ENCODE measurements around the gene GHR.

Gene GHR

GRCh38 chr5:42531611-42532010 is 108.4 kb downstream of the GHR start:
- TF ChIP-seq CTCF (IDR thresholded peaks at IDR 0.05; ENCODE audit: borderline replicate concordance, extremely low read depth, low read length, poor library complexity, severe bottlenecking) (no peak), EZH2 (IDR thresholded peaks at IDR 0.05; ENCODE audit: borderline replicate concordance, low read depth, low read length, severe bottlenecking) (no peak)
- H3K4me1 ChIP-seq (ENCODE audit: insufficient read depth, low read length) = no peaks in the 10 kb centered on the region
- H3K36me3 ChIP-seq (ENCODE audit: insufficient read depth, low read length) = no peaks in the 10 kb centered on the region
- H3K9me3 ChIP-seq (ENCODE audit: insufficient read depth, low read length, severe bottlenecking) = no peaks in the 10 kb centered on the region
- no peak overlapping the region for H3K4me2 ChIP-seq (ENCODE audit: insufficient read depth, low read length)
- H3K27me3 ChIP-seq (ENCODE audit: insufficient read depth, low read length, poor library complexity) = no peaks in the 10 kb centered on the region
- H3K9ac ChIP-seq (ENCODE audit: low read depth, low read length) = no peak overlapping the region
- H3K4me3 ChIP-seq (ENCODE audit: low read depth in 1 of 2, low read length in 2 of 2) = no peak overlapping the region
- no peak overlapping the region for H3K27ac ChIP-seq (ENCODE audit: low read length)
- H3K79me2 ChIP-seq (ENCODE audit: insufficient read depth, low read length) = no peaks in the 10 kb centered on the region
- ATAC-seq (ENCODE audit: insufficient read depth, low read depth) = no peak
- no peak overlapping the region for H2AFZ ChIP-seq (ENCODE audit: low read depth, low read length)
- no peak for DNase-seq
- no peaks in the 10 kb centered on the region for H4K20me1 ChIP-seq (ENCODE audit: insufficient read depth, low read length)

GRCh38 chr5:42542106-42542505 is 118.9 kb downstream of the GHR start:
- Histone ChIP-seq H3K27ac (ENCODE audit: low read length) (no peak overlapping the region), H2AFZ (ENCODE audit: low read depth, low read length) (no peak overlapping the region), H3K79me2 (ENCODE audit: insufficient read depth, low read length) (no peaks in the 10 kb centered on the region), H3K4me2 (ENCODE audit: insufficient read depth, low read length) (no peak overlapping the region), H3K36me3 (ENCODE audit: insufficient read depth, low read length) (no peaks in the 10 kb centered on the region), H3K27me3 (ENCODE audit: insufficient read depth, low read length, poor library complexity) (no peaks in the 10 kb centered on the region), H3K4me1 (ENCODE audit: insufficient read depth, low read length) (no peaks in the 10 kb centered on the region), H3K9ac (ENCODE audit: low read depth, low read length) (no peak overlapping the region), H3K4me3 (ENCODE audit: low read depth in 1 of 2, low read length in 2 of 2) (no peak overlapping the region), H3K9me3 (ENCODE audit: insufficient read depth, low read length, severe bottlenecking) (no peaks in the 10 kb centered on the region), H4K20me1 (ENCODE audit: insufficient read depth, low read length) (no peaks in the 10 kb centered on the region)
- DNase-seq (no peak), ATAC-seq (ENCODE audit: insufficient read depth, low read depth) (no peak)
- TF ChIP-seq EZH2 (IDR thresholded peaks at IDR 0.05; ENCODE audit: borderline replicate concordance, low read depth, low read length, severe bottlenecking) (no peak), CTCF (IDR thresholded peaks at IDR 0.05; ENCODE audit: borderline replicate concordance, extremely low read depth, low read length, poor library complexity, severe bottlenecking) (no peak)

- Histone ChIP-seq H3K4me2 (ENCODE audit: insufficient read depth, low read length) (no peak overlapping the region), H3K9ac (ENCODE audit: low read depth, low read length) (no peak overlapping the region), H3K9me3 (ENCODE audit: insufficient read depth, low read length, severe bottlenecking) (no peaks in the 10 kb centered on the region), H3K27me3 (ENCODE audit: insufficient read depth, low read length, poor library complexity) (no peaks in the 10 kb centered on the region), H3K4me3 (ENCODE audit: low read depth in 1 of 2, low read length in 2 of 2) (no peak overlapping the region), H3K4me1 (ENCODE audit: insufficient read depth, low read length) (no peaks in the 10 kb centered on the region), H4K20me1 (ENCODE audit: insufficient read depth, low read length) (no peaks in the 10 kb centered on the region), H3K27ac (ENCODE audit: low read length) (no peak overlapping the region), H3K79me2 (ENCODE audit: insufficient read depth, low read length) (no peaks in the 10 kb centered on the region), H3K36me3 (ENCODE audit: insufficient read depth, low read length) (no peaks in the 10 kb centered on the region), H2AFZ (ENCODE audit: low read depth, low read length) (no peak overlapping the region)
- TF ChIP-seq EZH2 (IDR thresholded peaks at IDR 0.05; ENCODE audit: borderline replicate concordance, low read depth, low read length, severe bottlenecking) (no peak), CTCF (IDR thresholded peaks at IDR 0.05; ENCODE audit: borderline replicate concordance, extremely low read depth, low read length, poor library complexity, severe bottlenecking) (no peak)
- no peak for DNase-seq
- ATAC-seq (ENCODE audit: insufficient read depth, low read depth) = no peak
Measured at GRCh38 chr5:42543774-42544173, 120.5 kb downstream of the GHR start.

GRCh38 chr5:42545038-42545437 is 121.8 kb downstream of the GHR start:
- no peaks in the 10 kb centered on the region for H3K79me2 ChIP-seq (ENCODE audit: insufficient read depth, low read length)
- H2AFZ ChIP-seq (ENCODE audit: low read depth, low read length) = no peak overlapping the region
- no peak for ATAC-seq (ENCODE audit: insufficient read depth, low read depth)
- no peaks in the 10 kb centered on the region for H3K36me3 ChIP-seq (ENCODE audit: insufficient read depth, low read length)
- TF ChIP-seq CTCF (IDR thresholded peaks at IDR 0.05; ENCODE audit: borderline replicate concordance, extremely low read depth, low read length, poor library complexity, severe bottlenecking) (no peak), EZH2 (IDR thresholded peaks at IDR 0.05; ENCODE audit: borderline replicate concordance, low read depth, low read length, severe bottlenecking) (no peak)
- H3K4me2 ChIP-seq (ENCODE audit: insufficient read depth, low read length) = no peak overlapping the region
- no peak overlapping the region for H3K4me3 ChIP-seq (ENCODE audit: low read depth in 1 of 2, low read length in 2 of 2)
- H3K9ac ChIP-seq (ENCODE audit: low read depth, low read length) = no peak overlapping the region
- H3K27ac ChIP-seq (ENCODE audit: low read length) = no peak overlapping the region
- H3K4me1 ChIP-seq (ENCODE audit: insufficient read depth, low read length) = no peaks in the 10 kb centered on the region
- H3K9me3 ChIP-seq (ENCODE audit: insufficient read depth, low read length, severe bottlenecking) = no peaks in the 10 kb centered on the region
- no peak for DNase-seq
- H4K20me1 ChIP-seq (ENCODE audit: insufficient read depth, low read length) = no peaks in the 10 kb centered on the region
- no peaks in the 10 kb centered on the region for H3K27me3 ChIP-seq (ENCODE audit: insufficient read depth, low read length, poor library complexity)

Measured in DND-41 (cell line).